IMR-90 (cell line): ENCODE measurements around the gene CFAP52. TPM values are rescaled to one million over a fixed set of nuclear protein-coding genes. Genes with fewer than 3 reads are reported as not detected.

Source experiments
- ATAC-seq: fragments of 200-7000 bp; cut with Tn5 transposase; 2 replicates; pipeline ENCODE4 v1.9.1; 2020; ENCODE audit warnings: low read depth, mild to moderate bottlenecking, moderate library complexity
- BruUV-seq: library from RNA; stranded (reverse); fragments of 400-500 nt; replicated peaks from 2 replicates; lab custom pipeline; 2021; lab: Mats Ljungman, UMichigan
- CTCF ChIA-PET: fragments of 300-600 bp; formaldehyde crosslinking; extraction: SDS; loops from one replicate; lab custom pipeline; 2021; ENCODE audit warnings: antibody characterized with exemption; lab: Yijun Ruan, JAX
- POLR2A ChIA-PET: fragments of 300-600 bp; sonication (Branson Sonifier 250); formaldehyde crosslinking; loops from one replicate; lab custom pipeline; 2022; ENCODE audit warnings: antibody characterized with exemption; ENCODE audit not compliant: unreplicated experiment; lab: Charles Lee
- DNase-seq: peaks from one replicate; pipeline ENCODE4 v3.0.0; 2013
- H2AFZ ChIP-seq: replicated peaks from 2 replicates; pipeline ENCODE3; 2013; ENCODE audit warnings: low read length, mild to moderate bottlenecking; ENCODE audit not compliant: poor library complexity
- H2AK5ac ChIP-seq: 2 replicates; pipeline ENCODE4 v1.6.1; 2013; ENCODE audit warnings: low read depth, low read length, inconsistent platforms
- H2AK9ac ChIP-seq: replicated peaks from 2 replicates; pipeline ENCODE3; 2013; ENCODE audit warnings: mild to moderate bottlenecking, low read depth, low read length, moderate library complexity; ENCODE audit not compliant: poor library complexity
- H2BK120ac ChIP-seq: 2 replicates; pipeline ENCODE4 v1.6.1; 2013; ENCODE audit warnings: low read depth, low read length, inconsistent platforms
- H2BK15ac ChIP-seq: 3 replicates; pipeline ENCODE4 v1.6.1; 2013; ENCODE audit warnings: low read depth, low read length, inconsistent platforms
- H2BK20ac ChIP-seq: 2 replicates; pipeline ENCODE4 v1.6.1; 2013; ENCODE audit warnings: low read depth, mild to moderate bottlenecking, inconsistent platforms, low read length, moderate library complexity
- H2BK5ac ChIP-seq: 2 replicates; pipeline ENCODE4 v1.6.1; 2013; ENCODE audit warnings: mild to moderate bottlenecking, low read depth, low read length, inconsistent platforms; ENCODE audit not compliant: poor library complexity, severe bottlenecking
- H3K14ac ChIP-seq: replicated peaks from 2 replicates; pipeline ENCODE4 v1.6.1; 2013; ENCODE audit warnings: low read depth, low read length, inconsistent platforms
- H3K18ac ChIP-seq: 2 replicates; pipeline ENCODE4 v1.6.1; 2013; ENCODE audit warnings: low read depth, low read length, control low read depth
- H3K23ac ChIP-seq: 2 replicates; pipeline ENCODE4 v1.6.1; 2013; ENCODE audit warnings: low read depth, low read length, inconsistent platforms
- H3K27ac ChIP-seq: 2 replicates; pipeline ENCODE4 v1.5.1; 2013; ENCODE audit warnings: mild to moderate bottlenecking, control low read depth, low read length; ENCODE audit not compliant: insufficient read depth
- H3K27me3 ChIP-seq: 2 replicates; pipeline ENCODE4 v1.6.1; 2013; ENCODE audit warnings: low read length; ENCODE audit not compliant: control insufficient read depth, insufficient read depth
- H3K36me3 ChIP-seq: 2 replicates; pipeline ENCODE4 v1.6.1; 2013; ENCODE audit warnings: low read length, mixed read lengths; ENCODE audit not compliant: control insufficient read depth, insufficient read depth
- H3K4ac ChIP-seq: 2 replicates; pipeline ENCODE4 v1.6.1; 2013; ENCODE audit warnings: low read depth, low read length, inconsistent platforms
- H3K4me1 ChIP-seq: 2 replicates; pipeline ENCODE4 v1.6.1; 2013; ENCODE audit warnings: low read length, mixed read lengths; ENCODE audit not compliant: control insufficient read depth, insufficient read depth
- H3K4me2 ChIP-seq: 2 replicates; pipeline ENCODE4 v1.6.1; 2013; ENCODE audit warnings: low read depth, mild to moderate bottlenecking, control low read depth, low read length, moderate library complexity
- H3K4me3 ChIP-seq: 2 replicates; pipeline ENCODE4 v1.5.1; 2013; ENCODE audit warnings: low read depth, mild to moderate bottlenecking, control low read depth, low read length, moderate library complexity; ENCODE audit not compliant: insufficient read depth
- H3K56ac ChIP-seq: 2 replicates; pipeline ENCODE4 v1.6.1; 2013; ENCODE audit warnings: low read length, inconsistent platforms; ENCODE audit not compliant: insufficient read depth; ENCODE audit errors: extremely low read depth
- H3K79me1 ChIP-seq, 2 experiments: 2 replicates each; pipeline ENCODE4 v1.6.1; 2013; ENCODE audit warnings: low read length in 2 of 2, inconsistent platforms in 1 of 2, low read depth in 1 of 2
- H3K9ac ChIP-seq: 2 replicates; pipeline ENCODE4 v1.6.1; 2013; ENCODE audit warnings: low read depth, low read length, control low read depth
- H3K9me1 ChIP-seq: 2 replicates; pipeline ENCODE4 v1.6.1; 2013; ENCODE audit warnings: low read length, inconsistent platforms; ENCODE audit not compliant: insufficient read depth
- H3K9me3 ChIP-seq: 2 replicates; pipeline ENCODE4 v1.6.1; 2013; ENCODE audit warnings: low read length; ENCODE audit not compliant: control insufficient read depth, insufficient read depth
- H4K20me1 ChIP-seq: 2 replicates; pipeline ENCODE4 v1.6.1; 2013; ENCODE audit warnings: low read length, inconsistent platforms; ENCODE audit not compliant: insufficient read depth
- H4K5ac ChIP-seq: 2 replicates; pipeline ENCODE4 v1.6.1; 2013; ENCODE audit warnings: mild to moderate bottlenecking, low read depth, low read length, control low read depth
- H4K8ac ChIP-seq, 2 experiments: 2 replicates each; pipeline ENCODE4 v1.6.1; 2013; ENCODE audit warnings: low read depth in 2 of 2, low read length in 2 of 2, control low read depth in 1 of 2, inconsistent platforms in 1 of 2
- H4K91ac ChIP-seq: 2 replicates; pipeline ENCODE4 v1.6.1; 2013; ENCODE audit warnings: low read depth, low read length, inconsistent platforms; ENCODE audit not compliant: insufficient read depth
- CHD1 ChIP-seq: IDR thresholded peaks from 2 replicates; pipeline ENCODE4 v1.6.1; 2012; ENCODE audit warnings: low read depth, low read length, improper control_type of control experiment
- CTCF ChIP-seq: conservative IDR thresholded peaks from 2 replicates; pipeline ENCODE4 v1.5.1; 2012; ENCODE audit warnings: mild to moderate bottlenecking, low read depth, low read length, improper control_type of control experiment
- ELK1 ChIP-seq: fragments of 150-350 bp; IDR thresholded peaks from 2 replicates; pipeline ENCODE4 v1.6.1; 2016; ENCODE audit warnings: low read depth, mild to moderate bottlenecking, low read length, moderate library complexity, borderline replicate concordance
- FOS ChIP-seq: fragments of 150-350 bp; IDR thresholded peaks from 2 replicates; pipeline ENCODE4 v1.6.1; 2016; ENCODE audit warnings: low read depth, low read length
- MAFK ChIP-seq: IDR thresholded peaks from 2 replicates; pipeline ENCODE4 v1.6.1; 2012; ENCODE audit warnings: low read depth, low read length, improper control_type of control experiment
- MAZ ChIP-seq: IDR thresholded peaks from 2 replicates; pipeline ENCODE4 v1.6.1; 2012; ENCODE audit warnings: low read depth, mild to moderate bottlenecking, low read length, improper control_type of control experiment, moderate library complexity, borderline replicate concordance
- NFE2L2 ChIP-seq: fragments of 150-350 bp; IDR thresholded peaks from 2 replicates; pipeline ENCODE4 v1.6.1; 2016; ENCODE audit warnings: low read depth, mild to moderate bottlenecking, low read length
- POLR2A ChIP-seq: IDR thresholded peaks from 2 replicates; pipeline ENCODE4 v1.6.1; 2012; ENCODE audit warnings: mild to moderate bottlenecking, low read depth, low read length
- RCOR1 ChIP-seq: IDR thresholded peaks from 2 replicates; pipeline ENCODE4 v1.6.1; 2012; ENCODE audit warnings: mild to moderate bottlenecking, low read length, improper control_type of control experiment; ENCODE audit not compliant: insufficient replicate concordance
- WGBS, 2 experiments: methylation state at CpG; one replicate each; pipeline versions ENCODE4 v1.1.5 to v1.1.7; 2013; ENCODE audit warnings: missing lambda C conversion rate in 2 of 2; ENCODE audit not compliant: insufficient read length in 1 of 2; ENCODE audit errors: extremely low coverage in 2 of 2; 5-methylcytosine and 5-hydroxymethylcytosine counted together
- dilution Hi-C: fragments of 300-500 bp; cut with HindIII; formaldehyde crosslinking; loops from one replicate; pipeline ENCODE4 v1.14.3; 2018; ENCODE audit warnings: low sequenced_read_pairs; ENCODE audit not compliant: unreplicated experiment
- in situ Hi-C: fragments of 300-500 bp; cut with MboI; formaldehyde crosslinking; loops from 3 replicates; pipeline ENCODE4 v1.14.3; 2019; ENCODE audit warnings: low sequenced_read_pairs, inconsistent platforms, mixed read lengths
- intact Hi-C: fragments of 100-400 bp; cut with micrococcal nuclease; formaldehyde crosslinking; loops from 2 replicates; pipeline ENCODE4 v1.10.0; 2022
- polyA plus RNA-seq, 3 experiments: library from polyadenylated mRNA; depleted of rRNA; stranded (reverse); fragments of >200 nt; gene quantifications; 2 replicates each; pipeline ENCODE4 v1.2.3, GENCODE V29; 2012; ENCODE audit warnings: low replicate concordance in 1 of 3
- total RNA-seq: library from RNA; depleted of rRNA; stranded (reverse); fragments of >200 nt; gene quantifications from 2 replicates; pipeline ENCODE4 v1.2.3, GENCODE V29; 2012

Gene CFAP52
- total and polyA plus RNA-seq, 2 of the 4 experiments (the other 2 are of a cell fraction) = 0.22 TPM; not detected in 1

- H3K27ac ChIP-seq = no peak overlapping the region
- intact Hi-C loops (no loop called here), in situ Hi-C loops (no loop called here), dilution Hi-C loops (no loop called here)
- CTCF ChIA-PET = no interaction called here
- H4K20me1 ChIP-seq = 0 out of 2 replicates have a peak, but pooled peaks cover 3% of the 10 kb centered on the region
- H3K4ac ChIP-seq = no peak overlapping the region
- no peak overlapping the region for H4K5ac ChIP-seq
- H2AK5ac ChIP-seq = no peak overlapping the region
- POLR2A ChIA-PET = no interaction called here
- H4K91ac ChIP-seq = no peak overlapping the region
- ATAC-seq (no peak), DNase-seq (no peak)
- TF ChIP-seq CTCF (no peak), MAFK (no peak), RCOR1 (no peak), CHD1 (no peak), NFE2L2 (no peak), FOS (no peak), ELK1 (no peak), MAZ (no peak), POLR2A (no peak)
- H2BK5ac ChIP-seq = no peak overlapping the region
- no peak overlapping the region for H2AK9ac ChIP-seq
- H3K18ac ChIP-seq = no peak overlapping the region
- H3K27me3 ChIP-seq = no peaks in the 10 kb centered on the region
- H2AFZ ChIP-seq = no peak overlapping the region
- H3K14ac ChIP-seq = no peak overlapping the region
- H3K9me3 ChIP-seq = no peaks in the 10 kb centered on the region
- H3K4me2 ChIP-seq = no peak overlapping the region
- WGBS, 2 experiments = no CpG with 5 or more reads among the region's 9 CpGs
- H3K4me1 ChIP-seq = peaks cover 2% of the 10 kb centered on the region; the same call in 1 of the 2 replicates
- H3K36me3 ChIP-seq = no peaks in the 10 kb centered on the region; the same call in 1 of the 2 replicates
- no peak overlapping the region for H3K56ac ChIP-seq
- H3K4me3 ChIP-seq = no peak overlapping the region
- H3K23ac ChIP-seq = no peak overlapping the region
- H3K9ac ChIP-seq = no peak overlapping the region
- H3K79me1 ChIP-seq = peaks cover 3 to 9% of the 10 kb centered on the region in 2 experiments; a peak in 2 of 4 replicates
- H2BK120ac ChIP-seq = no peak overlapping the region
- no peak overlapping the region for H4K8ac ChIP-seq
- H2BK15ac ChIP-seq = no peak overlapping the region
- BruUV-seq = no TSS peak
- H3K9me1 ChIP-seq = no peaks in the 10 kb centered on the region
- H2BK20ac ChIP-seq = no peak overlapping the region
Measured at GRCh38 chr17:9557857-9558256, 18.6 kb upstream of the CFAP52 start.
